Lower leg skin (tissue), 3 donors: ENCODE data around the gene RASGEF1B.

ENCODE experiments used
- CTCF ChIP-seq, 3 donors: fragments of 450-650 bp; IDR thresholded peaks; one replicate each; pipeline ENCODE4 v1.5.1; 2016; ENCODE audit warnings: antibody characterized with exemption in 3 of 3, mild to moderate bottlenecking in 3 of 3, moderate library complexity in 2 of 3
- POLR2A ChIP-seq, 2 donors: fragments of 450-650 bp; IDR thresholded peaks; one replicate each; pipeline ENCODE4 v1.6.1; 2016 to 2017; ENCODE audit warnings: antibody characterized with exemption in 2 of 2, mild to moderate bottlenecking in 1 of 2, moderate library complexity in 1 of 2

GRCh38 chr4:81422595-81422994, 49.1 kb downstream of the RASGEF1B start:
- TF ChIP-seq CTCF (IDR thresholded peaks at IDR 0.05) (no peak), POLR2A (IDR thresholded peaks at IDR 0.05) (no peak)
